ENCODE measurements around the gene GREM2. TPM values are rescaled to one million over a fixed set of nuclear protein-coding genes. Genes with fewer than 3 reads are reported as not detected.

GREM2 gene
- total RNA-seq, 1 donor from 2014 or later = not detected

- no peaks in the 10 kb centered on the region for H3K4me1 Mint-ChIP-seq
- DNase-seq = no peak
- intact Hi-C loops (cut with micrococcal nuclease) = no loop called here
- POLR2A ChIA-PET = no interaction called here
- H3K4me3 Mint-ChIP-seq = no peak overlapping the region
- no peaks in the 10 kb centered on the region for H3K27me3 Mint-ChIP-seq
- H3K27ac Mint-ChIP-seq = no peak overlapping the region
- ATAC-seq (ENCODE audit: low read depth) = no peak
- H3K36me3 Mint-ChIP-seq (ENCODE audit: low read depth) = no peaks in the 10 kb centered on the region
- H3K9me3 Mint-ChIP-seq = peaks cover 2% of the 10 kb centered on the region
- CTCF ChIA-PET = no interaction called here
- no peak for TF ChIP-seq CTCF (IDR thresholded peaks at IDR 0.05)
Observed at GRCh38 chr1:240467895-240468294, 144.1 kb downstream of the GREM2 start.

- H3K27me3 Mint-ChIP-seq = no peaks in the 10 kb centered on the region
- H3K36me3 Mint-ChIP-seq (ENCODE audit: low read depth) = no peaks in the 10 kb centered on the region
- ChIA-PET CTCF (no interaction called here), POLR2A (no interaction called here)
- TF ChIP-seq CTCF (IDR thresholded peaks at IDR 0.05) = no peak
- no peak overlapping the region for H3K4me3 Mint-ChIP-seq
- intact Hi-C loops (cut with micrococcal nuclease) = no loop called here
- H3K4me1 Mint-ChIP-seq = no peaks in the 10 kb centered on the region
- ATAC-seq (ENCODE audit: low read depth) = no peak
- H3K27ac Mint-ChIP-seq = no peak overlapping the region
- no peak for DNase-seq
- no peaks in the 10 kb centered on the region for H3K9me3 Mint-ChIP-seq
Observed at GRCh38 chr1:240466509-240466908, 145.4 kb downstream of the GREM2 start.

GRCh38 chr1:240465531-240465940 lies 146.4 kb downstream of the GREM2 start:
- H3K9me3 Mint-ChIP-seq = no peaks in the 10 kb centered on the region

GRCh38 chr1:240464099-240464498 lies 147.9 kb downstream of the GREM2 start:
- CTCF ChIA-PET = no interaction called here
- POLR2A ChIA-PET = no interaction called here
- no peaks in the 10 kb centered on the region for H3K4me1 Mint-ChIP-seq
- H3K4me3 Mint-ChIP-seq = no peak overlapping the region
- no peaks in the 10 kb centered on the region for H3K27me3 Mint-ChIP-seq
- DNase-seq (no peak), ATAC-seq (ENCODE audit: low read depth) (no peak)
- H3K27ac Mint-ChIP-seq = no peak overlapping the region
- intact Hi-C loops (cut with micrococcal nuclease) = no loop called here
- H3K36me3 Mint-ChIP-seq (ENCODE audit: low read depth) = no peaks in the 10 kb centered on the region
- no peak for TF ChIP-seq CTCF (IDR thresholded peaks at IDR 0.05)
- no peaks in the 10 kb centered on the region for H3K9me3 Mint-ChIP-seq

More at GRCh38 chr1:240465531-240465940, 146.4 kb downstream of the GREM2 start:
- no peaks in the 10 kb centered on the region for H3K36me3 Mint-ChIP-seq (ENCODE audit: low read depth)
- H3K4me1 Mint-ChIP-seq = no peaks in the 10 kb centered on the region
- CTCF ChIA-PET = no interaction called here
- POLR2A ChIA-PET = no interaction called here
- no peak overlapping the region for H3K27ac Mint-ChIP-seq
- DNase-seq = no peak
- H3K4me3 Mint-ChIP-seq = no peak overlapping the region
- H3K27me3 Mint-ChIP-seq = no peaks in the 10 kb centered on the region
- no peak for ATAC-seq (ENCODE audit: low read depth)
- TF ChIP-seq CTCF (IDR thresholded peaks at IDR 0.05) = no peak
- intact Hi-C loops (cut with micrococcal nuclease) = no loop called here

- ATAC-seq (ENCODE audit: low read depth) (no peak), DNase-seq (no peak)
- Mint-ChIP-seq H3K4me3 (no peak overlapping the region), H3K9me3 (no peaks in the 10 kb centered on the region), H3K27ac (no peak overlapping the region), H3K27me3 (no peaks in the 10 kb centered on the region), H3K36me3 (ENCODE audit: low read depth) (no peaks in the 10 kb centered on the region), H3K4me1 (no peaks in the 10 kb centered on the region)
- ChIA-PET CTCF (no interaction called here), POLR2A (no interaction called here)
- no peak for TF ChIP-seq CTCF (IDR thresholded peaks at IDR 0.05)
- intact Hi-C loops (cut with micrococcal nuclease) = no loop called here
Observed at GRCh38 chr1:240462766-240463395, 149.1 kb downstream of the GREM2 start.
